SK-N-SH treated with all-trans-retinoic acid at 6 μM for 48 hours (cell line): ENCODE measurements around the gene RBL1.

Source experiments
- BACH2 ChIP-seq: fragments of 250-450 bp; sonication (Bioruptor Pico); IDR thresholded peaks from 2 replicates; pipeline ENCODE4 v1.9.0; 2021; ENCODE audit warnings: mild to moderate bottlenecking, borderline replicate concordance
- CREB5 ChIP-seq: fragments of 250-450 bp; sonication (Bioruptor Pico); IDR thresholded peaks from 2 replicates; pipeline ENCODE4 v1.5.1; 2020; ENCODE audit warnings: low read depth, mild to moderate bottlenecking, moderate library complexity
- CSDC2 ChIP-seq: fragments of 250-450 bp; sonication (Bioruptor Pico); IDR thresholded peaks from 2 replicates; pipeline ENCODE4 v1.5.0; 2020; ENCODE audit warnings: mild to moderate bottlenecking, moderate library complexity
- PATZ1 ChIP-seq: fragments of 250-450 bp; sonication (Bioruptor Pico); IDR thresholded peaks from 2 replicates; pipeline ENCODE4 v1.8.0; 2020; ENCODE audit warnings: mild to moderate bottlenecking, moderate library complexity, borderline replicate concordance
- RARB ChIP-seq: fragments of 250-450 bp; sonication (Bioruptor Pico); IDR thresholded peaks from 2 replicates; pipeline ENCODE4 v1.8.0; 2021; ENCODE audit warnings: mild to moderate bottlenecking, moderate library complexity
- TCF4 ChIP-seq: fragments of 250-450 bp; sonication (Bioruptor Pico); IDR thresholded peaks from 2 replicates; pipeline ENCODE4 v1.8.0; 2021; ENCODE audit warnings: mild to moderate bottlenecking, moderate library complexity, borderline replicate concordance
- TOX ChIP-seq: fragments of 250-450 bp; sonication (Bioruptor Pico); IDR thresholded peaks from 2 replicates; pipeline ENCODE4 v1.8.0; 2021; ENCODE audit warnings: mild to moderate bottlenecking, moderate library complexity, borderline replicate concordance
- ZC3H10 ChIP-seq: fragments of 250-450 bp; sonication (Bioruptor Pico); IDR thresholded peaks from 2 replicates; pipeline ENCODE4 v1.5.1; 2021; ENCODE audit warnings: mild to moderate bottlenecking, moderate library complexity
- ZFP3 ChIP-seq: fragments of 250-450 bp; sonication (Bioruptor Pico); IDR thresholded peaks from 2 replicates; pipeline ENCODE4 v1.5.0; 2020; ENCODE audit warnings: mild to moderate bottlenecking, moderate library complexity
- ZFP30 ChIP-seq: fragments of 450-650 bp; formaldehyde crosslinking; IDR thresholded peaks from 2 replicates; pipeline ENCODE4 v1.5.0; 2022; ENCODE audit warnings: mild to moderate bottlenecking, moderate library complexity
- ZNF70 ChIP-seq: fragments of 450-650 bp; formaldehyde crosslinking; IDR thresholded peaks from 2 replicates; pipeline ENCODE4 v1.5.0; 2020; ENCODE audit warnings: mild to moderate bottlenecking, moderate library complexity

- TF ChIP-seq PATZ1 (CRISPR knock-in tag) (no peak), TOX (CRISPR knock-in tag) (no peak), ZFP30 (no peak), TCF4 (CRISPR knock-in tag) (no peak), ZNF70 (CRISPR knock-in tag) (no peak), ZC3H10 (CRISPR knock-in tag) (no peak), ZFP3 (CRISPR knock-in tag) (no peak), BACH2 (CRISPR knock-in tag) (no peak), CREB5 (CRISPR knock-in tag) (no peak), CSDC2 (no peak), RARB (CRISPR knock-in tag) (no peak)
Measured at GRCh38 chr20:36991703-36992102, 104.1 kb downstream of the RBL1 start.
